Activated CD8-positive, alpha-beta memory T cell treated with anti-CD3 and anti-CD28 coated beads, Interleukin-2, amount 50 U/mL, for 1 hour (primary cell): ENCODE results near the gene SORCS2.

ENCODE experiments used
- DNase-seq: peaks from one replicate; pipeline ENCODE4 v3.0.0-alpha.2; 2020; ENCODE audit errors: extremely low read depth

The SORCS2 gene

DNA sequence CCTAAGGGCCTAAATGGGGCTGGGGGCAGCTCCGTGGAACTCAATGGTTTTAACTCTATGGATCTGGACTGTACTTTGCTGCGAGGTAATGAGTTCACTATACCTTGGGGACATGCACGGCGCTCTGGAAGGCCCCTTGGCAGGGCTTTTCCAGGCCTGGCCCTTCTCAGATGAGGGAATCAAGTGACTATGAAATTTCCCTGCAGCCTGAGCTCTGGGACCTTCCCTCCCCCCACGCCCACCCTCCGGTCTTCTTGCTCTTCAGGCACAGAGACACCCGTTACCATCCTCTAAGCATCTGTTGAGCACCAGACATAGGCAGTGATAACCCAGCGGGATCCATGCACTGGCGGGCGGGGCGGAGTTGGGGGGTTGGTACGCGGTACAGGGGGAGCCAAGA, 133.2 kb downstream of the SORCS2 start:
- DNase-seq = no peak

DNA sequence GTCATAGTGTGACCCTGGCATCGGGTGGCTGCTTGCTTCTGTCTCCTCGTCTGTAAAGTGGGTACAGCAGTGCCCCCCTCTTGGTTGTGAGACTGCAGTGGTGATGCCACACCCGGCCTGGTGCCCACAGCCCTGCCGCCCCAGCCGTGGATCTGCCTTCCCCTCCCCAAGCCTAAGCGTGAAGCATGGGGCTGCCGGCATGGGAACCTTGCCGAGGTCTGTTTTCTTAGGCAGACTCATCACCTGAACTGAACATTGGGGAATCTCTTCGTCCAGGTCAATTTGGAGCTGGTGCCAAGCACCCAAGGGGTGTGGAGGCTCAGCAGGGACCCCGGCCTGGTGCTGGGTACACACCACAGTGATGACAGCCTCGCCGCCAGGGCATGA, 134.0 kb downstream of the SORCS2 start:
- no peak for DNase-seq

DNA sequence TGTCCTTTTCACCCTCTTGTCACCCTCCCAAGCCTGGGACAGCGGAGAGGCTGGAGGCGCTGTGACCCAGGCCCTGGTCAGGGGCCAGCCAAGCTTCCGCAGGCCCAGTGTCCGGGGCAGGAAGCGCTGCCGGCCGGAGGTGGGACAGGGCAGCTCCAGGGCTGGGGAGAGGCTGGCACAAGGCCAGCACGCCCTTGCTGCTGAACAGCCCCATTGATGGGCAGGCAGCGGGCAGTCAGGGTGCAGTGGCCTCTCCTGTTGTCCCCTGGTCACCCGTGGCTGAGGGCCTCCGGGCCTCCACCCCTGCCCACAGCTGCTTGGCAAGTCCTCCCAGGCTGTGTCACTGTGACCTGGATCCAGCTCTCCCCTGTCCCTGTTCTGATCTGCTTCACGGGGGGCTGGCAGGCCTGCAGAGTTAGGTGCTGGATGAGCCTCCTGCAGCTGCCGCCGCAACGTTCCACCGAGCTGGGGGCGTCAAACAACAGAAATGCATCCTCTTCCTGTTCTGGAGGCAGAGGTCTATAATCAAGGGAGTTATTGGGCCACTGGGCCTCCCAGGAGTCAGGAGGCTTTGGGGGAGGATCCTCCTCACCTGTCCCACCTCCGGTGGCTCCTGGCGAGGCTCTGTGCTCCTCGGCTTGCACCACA, 134.5 kb downstream of the SORCS2 start:
- DNase-seq = no peak

- no peak for DNase-seq
Observed at GRCh38 chr4:7327341-7327885, 135.1 kb downstream of the SORCS2 start.

GRCh38 chr4:7328162-7328912, 136.0 kb downstream of the SORCS2 start:
- no peak for DNase-seq

GRCh38 chr4:7328913-7329638, 136.7 kb downstream of the SORCS2 start:
- DNase-seq = no peak

DNA sequence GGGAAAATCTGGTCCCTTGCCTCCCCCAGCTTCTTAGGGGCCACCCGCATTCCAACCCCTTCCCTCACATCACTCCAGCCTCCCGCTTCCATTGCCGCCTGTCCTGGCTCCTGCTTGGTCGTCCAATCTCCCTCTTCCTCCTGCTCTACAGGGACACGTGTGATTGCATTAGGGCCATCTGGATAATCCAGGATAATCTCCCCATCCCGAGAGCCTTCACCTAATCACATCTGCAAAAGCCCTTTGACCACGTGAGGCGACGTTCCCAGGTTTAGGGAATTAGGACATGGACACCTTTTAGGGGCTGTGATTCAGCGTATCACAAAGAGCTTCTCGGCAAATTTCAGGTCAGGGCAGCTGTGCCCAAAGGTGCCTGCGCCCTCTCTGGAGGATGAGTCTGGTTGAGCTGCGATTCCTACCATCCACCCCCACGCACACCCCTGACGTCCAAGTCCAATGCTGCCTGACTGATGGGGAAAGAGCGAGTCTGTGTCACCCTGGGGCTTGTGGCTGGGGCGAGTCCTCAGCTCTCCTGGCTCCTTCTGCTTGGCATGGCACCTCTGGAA, 137.8 kb downstream of the SORCS2 start:
- no peak for DNase-seq

DNA sequence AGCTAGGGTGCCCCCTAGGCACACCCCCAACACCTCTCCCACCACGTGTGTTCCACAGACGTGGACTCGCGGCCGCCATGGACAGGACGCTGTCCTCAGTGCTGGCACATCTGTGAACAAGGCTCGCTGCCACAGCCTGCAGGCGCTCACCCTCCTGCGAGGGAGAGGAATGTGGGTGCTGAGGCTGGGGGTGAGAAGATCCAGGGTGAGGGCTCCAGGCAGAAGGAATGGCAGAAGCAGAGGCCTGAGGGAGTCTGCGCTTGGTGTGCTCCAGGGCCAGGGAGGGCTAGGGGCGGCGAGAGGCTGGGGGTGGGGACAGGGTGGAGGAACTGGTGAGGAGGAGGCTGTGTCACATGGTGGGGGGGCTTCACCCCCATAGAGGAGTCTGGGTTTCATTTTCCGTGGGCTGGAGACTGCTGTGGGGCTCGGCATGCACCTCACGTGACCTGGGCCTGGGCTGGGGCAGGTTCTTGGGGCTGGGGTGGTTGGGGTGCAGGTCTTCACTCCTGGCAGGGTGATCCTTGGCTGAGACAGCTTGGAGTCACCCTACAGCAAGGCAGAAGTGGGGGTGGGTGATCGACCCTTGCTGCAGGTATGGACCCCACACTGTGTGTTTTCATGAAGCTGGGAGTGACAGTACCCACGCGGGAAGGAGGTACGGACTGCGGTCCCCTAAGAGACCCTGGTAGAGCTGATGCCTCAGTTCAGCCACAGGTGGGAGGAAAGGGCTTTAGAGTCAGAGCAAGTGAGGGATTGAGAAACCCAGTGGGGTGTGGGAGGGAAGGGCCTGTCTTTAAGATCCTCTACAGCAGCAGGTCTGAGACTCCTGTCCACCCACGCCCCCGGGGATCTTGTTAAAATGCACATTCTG, 138.7 kb downstream of the SORCS2 start:
- no peak for DNase-seq

DNA sequence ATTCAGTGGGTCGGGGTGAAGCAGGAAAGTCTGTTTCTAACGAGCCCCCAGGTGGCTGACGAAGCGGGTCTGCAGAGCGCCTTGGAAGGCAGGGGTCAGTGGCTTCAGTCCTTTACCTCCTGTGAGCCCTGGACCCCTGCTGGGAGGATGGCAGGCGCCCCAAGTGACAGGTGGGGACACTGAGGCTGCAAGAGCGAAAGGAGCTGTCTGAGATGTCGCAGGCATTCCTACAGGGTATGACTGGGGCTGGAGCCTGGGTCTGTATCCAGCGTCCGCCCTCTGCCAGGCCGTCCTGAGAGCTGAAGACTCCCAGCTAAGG, 139.3 kb downstream of the SORCS2 start:
- DNase-seq = no peak

DNA sequence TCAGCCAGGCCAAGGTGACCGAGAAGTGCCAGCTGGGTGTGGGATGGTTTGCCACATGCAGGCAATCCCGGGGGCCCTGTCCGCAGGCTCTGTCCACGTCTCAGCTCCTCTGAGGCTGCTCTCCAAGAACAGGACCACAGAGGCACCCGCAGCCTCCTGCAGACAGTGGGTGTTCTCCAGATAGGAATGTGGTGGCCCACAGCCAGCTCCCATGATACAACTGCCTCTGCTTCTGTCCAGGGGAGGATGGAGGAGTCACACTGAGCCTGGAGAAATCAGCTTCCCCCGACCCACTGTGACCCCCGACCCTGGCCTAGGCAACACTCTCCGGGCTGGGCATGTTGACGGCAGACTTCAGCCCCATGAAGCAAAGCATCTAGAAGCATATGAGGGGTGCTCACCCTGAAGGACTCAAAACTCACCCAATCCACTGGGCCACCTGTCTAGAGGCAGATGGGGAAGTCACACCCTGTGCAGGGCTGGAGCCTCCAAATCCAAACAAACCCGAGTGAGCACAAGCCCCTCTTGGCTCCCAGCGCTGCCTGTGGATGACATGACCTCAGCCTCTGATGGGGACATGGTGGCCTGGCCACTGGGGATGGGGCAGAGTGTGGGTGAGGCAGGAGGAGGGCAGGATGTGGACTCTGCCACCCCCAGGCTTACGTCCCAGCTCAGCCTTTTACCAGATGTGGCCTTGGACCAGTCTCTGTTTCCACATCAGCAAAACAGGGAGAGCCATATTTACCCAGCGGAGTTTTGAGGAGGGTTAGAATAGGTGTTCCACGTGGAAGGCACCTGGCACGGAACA, 140.1 kb downstream of the SORCS2 start:
- no peak for DNase-seq

DNA sequence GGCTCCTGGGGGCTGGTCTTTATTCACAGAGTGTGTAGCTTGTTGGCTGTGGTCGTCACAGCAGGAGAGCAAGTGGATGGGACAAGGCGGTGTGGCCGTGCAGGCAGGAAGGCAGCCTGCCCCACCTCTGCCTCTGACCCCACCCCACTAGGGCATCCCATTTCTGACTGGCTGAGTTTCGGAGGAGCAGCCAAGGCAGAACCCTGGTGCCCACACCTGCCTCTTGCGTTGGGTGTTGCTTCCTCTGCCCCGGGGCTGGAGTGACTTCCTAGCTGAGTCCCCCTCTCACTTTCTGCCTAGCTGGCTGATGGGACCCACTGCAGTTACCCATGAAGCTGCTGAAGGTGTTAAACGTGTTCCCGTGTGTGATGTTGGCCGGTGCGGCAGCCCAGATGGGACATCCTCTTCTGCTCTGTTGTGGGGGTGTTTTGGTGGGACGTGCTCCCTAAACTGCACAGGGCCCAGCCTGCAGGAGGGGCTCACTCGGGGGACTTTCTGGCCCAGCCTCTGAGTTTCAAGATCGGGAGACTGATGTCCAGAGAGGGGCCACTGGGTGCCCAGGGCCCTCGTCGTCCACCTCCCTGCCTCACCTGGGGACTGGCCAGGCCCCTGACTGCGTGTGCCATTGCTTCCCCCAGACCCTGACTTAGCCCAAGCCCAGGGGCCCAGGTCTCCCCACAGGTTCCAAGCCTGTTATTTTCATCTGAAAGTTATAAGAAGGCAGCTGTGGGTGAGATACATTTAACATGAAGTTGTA, 140.9 kb downstream of the SORCS2 start:
- DNase-seq = no peak

DNA sequence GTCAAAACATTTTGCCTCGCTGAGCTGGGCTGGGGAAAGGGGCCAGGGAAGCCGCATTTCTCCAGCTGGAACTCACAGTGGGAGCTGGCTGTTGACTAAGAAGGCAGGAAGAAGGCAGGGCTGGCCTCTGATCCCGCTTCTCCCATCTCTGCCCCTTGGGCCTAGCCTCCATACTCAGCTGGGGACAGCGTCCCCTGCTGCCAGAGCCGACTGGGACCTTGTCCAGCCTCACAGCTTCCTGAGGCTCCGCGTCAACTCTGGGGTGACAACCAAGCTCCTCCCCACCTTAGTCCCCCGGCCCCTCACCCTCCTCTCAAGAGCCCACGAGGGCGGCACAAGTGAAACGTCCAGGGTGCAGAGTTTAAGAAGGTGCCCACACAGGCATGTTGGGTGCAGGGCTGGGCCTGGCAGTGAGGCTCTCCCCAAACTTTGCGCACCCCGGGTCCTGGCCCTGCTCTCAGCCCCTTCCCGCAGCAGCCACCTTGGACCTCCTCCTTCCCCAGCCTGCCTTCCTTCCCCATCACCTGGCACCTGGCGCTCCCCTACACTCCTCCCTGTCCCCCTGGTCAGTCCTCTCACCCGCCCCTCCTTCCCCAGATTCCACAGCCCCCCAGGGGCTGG, 141.6 kb downstream of the SORCS2 start:
- no peak for DNase-seq

DNA sequence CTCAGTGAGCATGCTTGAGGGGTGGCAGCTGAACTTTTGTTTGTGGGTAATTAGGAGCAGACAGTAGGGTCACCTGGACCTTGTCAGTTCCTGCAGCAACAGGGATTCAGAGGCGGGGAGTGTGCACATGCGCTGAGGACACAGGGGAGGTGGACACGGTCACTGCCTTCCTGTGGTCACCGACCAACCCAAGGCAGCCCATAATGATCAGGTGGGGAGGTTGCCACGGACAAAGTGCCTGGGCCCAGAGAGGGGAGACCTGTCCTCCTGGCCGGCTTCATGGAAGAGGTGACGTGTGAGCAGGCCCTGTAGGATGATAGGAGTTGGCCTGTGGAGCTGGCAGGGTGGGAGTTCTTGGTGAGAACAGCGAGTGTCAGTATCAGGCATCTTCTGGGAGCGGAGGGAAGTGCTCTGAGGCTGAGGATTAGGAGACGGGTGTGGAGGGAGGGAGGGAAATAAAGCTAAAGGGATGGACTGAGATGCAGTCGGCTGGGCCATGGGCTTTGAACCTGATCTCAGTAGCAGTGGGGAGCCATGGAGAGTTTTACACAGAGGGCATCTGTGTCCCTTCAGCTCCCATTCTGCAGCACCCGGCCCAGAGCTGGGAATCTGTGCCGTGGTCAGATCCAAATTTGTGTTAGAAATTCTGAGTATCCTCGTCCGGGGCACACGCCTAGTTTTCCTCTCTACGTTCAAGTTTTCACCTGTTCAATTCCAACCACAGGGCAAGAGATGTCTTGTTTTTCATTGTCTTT, 142.4 kb downstream of the SORCS2 start:
- DNase-seq = no peak

DNA sequence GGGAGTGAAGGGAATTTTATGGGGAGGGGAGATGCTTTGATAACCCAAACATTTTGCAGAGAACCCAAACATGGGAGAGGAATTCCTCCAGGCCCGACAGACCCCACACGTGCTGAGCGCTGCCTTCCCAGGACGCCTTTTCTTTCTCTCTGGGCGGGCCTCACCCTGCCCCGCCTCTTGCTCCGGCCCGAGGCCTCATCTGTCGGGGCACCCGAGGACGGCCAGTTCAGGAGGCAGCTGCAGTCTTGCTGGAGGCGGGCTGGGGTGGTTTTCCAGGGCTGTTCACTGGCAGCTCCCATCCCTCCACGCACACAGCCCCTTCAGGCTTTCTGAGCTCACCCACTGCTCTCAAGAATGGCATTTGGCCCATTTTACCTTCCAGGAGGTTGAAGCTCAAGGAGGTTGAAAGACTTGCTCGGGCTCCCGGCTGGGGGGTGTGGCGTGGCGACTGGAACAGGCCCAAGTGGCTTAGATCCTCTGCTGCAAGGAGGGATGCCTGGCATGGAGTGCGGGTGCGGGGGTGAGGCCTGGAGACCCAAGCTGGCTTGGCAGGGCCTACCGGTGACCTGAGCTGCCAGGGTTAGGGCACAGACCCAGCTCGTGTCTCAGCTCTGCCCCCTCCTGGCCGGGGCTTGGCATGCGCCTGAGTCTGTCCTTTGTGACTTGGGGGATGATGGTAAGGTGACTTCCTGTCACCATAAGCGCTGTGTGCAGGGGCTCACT, 143.2 kb downstream of the SORCS2 start:
- DNase-seq = no peak

DNA sequence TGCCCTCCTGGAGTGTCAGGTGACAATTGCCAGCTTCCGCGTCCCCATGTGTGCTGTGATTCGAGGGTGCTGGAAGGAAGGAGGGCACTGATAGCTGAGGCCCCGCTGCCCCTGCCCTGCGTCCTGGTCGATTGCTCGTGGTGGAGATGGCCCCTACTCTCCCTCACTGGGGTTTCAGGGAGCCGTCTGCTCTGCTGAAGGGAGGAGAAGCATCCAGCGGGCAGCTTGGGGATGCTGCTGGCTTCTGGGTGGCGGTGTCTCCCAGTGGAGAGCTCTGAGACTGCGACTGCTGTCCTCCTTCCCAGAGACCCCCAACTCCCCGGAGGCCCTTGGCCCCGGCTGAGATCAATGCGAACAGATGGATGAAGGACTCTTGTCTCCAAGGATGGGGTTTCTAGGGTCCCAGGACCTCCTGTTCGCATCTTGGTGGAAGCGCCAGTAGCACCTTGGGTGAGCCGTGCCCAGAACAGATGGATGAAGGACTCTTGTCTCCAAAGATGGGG, 143.8 kb downstream of the SORCS2 start:
- no peak for DNase-seq

- no peak for DNase-seq
Observed at GRCh38 chr4:7336732-7337131, 144.4 kb downstream of the SORCS2 start.

- DNase-seq = no peak
Observed at GRCh38 chr4:7337196-7338058, 145.1 kb downstream of the SORCS2 start.
